ENCODE data around the gene TEX28. TPM values are rescaled to one million over a fixed set of nuclear protein-coding genes. Genes with fewer than 3 reads are reported as not detected.

TEX28 gene
- total RNA-seq, 1 experiment from 2014 or later, result not detected

DNA sequence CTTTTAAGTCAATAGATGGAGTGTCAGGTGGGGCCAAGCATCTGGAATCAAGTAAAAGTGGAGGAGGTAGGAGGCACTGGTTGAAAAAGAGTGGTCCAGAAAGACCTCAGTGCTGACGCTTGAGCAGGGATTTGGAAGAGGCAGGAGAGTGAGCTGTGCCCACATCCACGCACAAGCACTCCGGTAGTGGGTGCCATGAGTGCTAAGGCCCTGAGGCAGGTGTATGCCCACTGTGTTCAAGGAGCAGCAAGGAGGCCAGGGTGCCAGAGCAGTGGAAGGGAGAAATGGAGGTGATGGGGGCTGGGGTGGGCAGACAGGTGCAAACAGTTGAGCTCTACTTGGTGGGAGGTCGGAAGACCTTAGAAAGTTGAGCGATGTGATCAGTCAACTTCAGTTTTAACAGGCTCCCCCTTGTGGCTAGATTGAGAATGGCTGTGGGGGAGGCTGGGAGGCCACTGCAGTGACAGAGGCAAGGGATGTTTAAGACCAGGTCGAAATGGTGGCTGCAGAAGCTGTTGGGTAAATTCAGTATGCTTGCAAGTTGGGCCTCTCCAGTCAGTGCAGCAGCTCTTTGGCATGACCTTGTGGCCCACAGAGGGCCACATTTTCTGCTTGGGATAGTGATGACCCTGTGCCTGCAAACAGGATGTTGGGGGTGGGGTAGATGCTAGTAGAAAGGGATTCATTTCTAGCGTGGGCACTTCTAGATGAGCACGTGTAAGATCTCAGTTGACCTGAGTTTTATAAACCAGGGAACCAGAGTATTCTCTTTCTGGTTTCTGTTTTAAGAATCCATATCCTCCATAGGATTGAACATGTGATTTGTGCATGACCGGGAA, 13.4 kb upstream of the TEX28 start:
- no peaks in the 10 kb centered on the region for H3K9me2 ChIP-seq (ENCODE audit: insufficient read depth)
- intact Hi-C loops (cut with micrococcal nuclease), result no loop called here
- H3K79me2 ChIP-seq (ENCODE audit: insufficient read depth, low read length), result no peaks in the 10 kb centered on the region
- H3K4me1 ChIP-seq (ENCODE audit: control insufficient read depth in 1 of 2, insufficient read depth in 2 of 2, low read length in 2 of 2), result 0 out of 4 replicates have a peak, but pooled peaks cover 0 to 4% of the 10 kb centered on the region in 2 experiments
- ATAC-seq (peak; percentile 93), DNase-seq (ENCODE audit: low read depth, low spot score) (peak; percentile 24)
- TF ChIP-seq MAX (IDR thresholded peaks at IDR 0.05) (no peak), RAD21 (IDR thresholded peaks at IDR 0.05; ENCODE audit: low read depth) (peak; percentile 54)
- TF ChIP-seq, protein P1, sequence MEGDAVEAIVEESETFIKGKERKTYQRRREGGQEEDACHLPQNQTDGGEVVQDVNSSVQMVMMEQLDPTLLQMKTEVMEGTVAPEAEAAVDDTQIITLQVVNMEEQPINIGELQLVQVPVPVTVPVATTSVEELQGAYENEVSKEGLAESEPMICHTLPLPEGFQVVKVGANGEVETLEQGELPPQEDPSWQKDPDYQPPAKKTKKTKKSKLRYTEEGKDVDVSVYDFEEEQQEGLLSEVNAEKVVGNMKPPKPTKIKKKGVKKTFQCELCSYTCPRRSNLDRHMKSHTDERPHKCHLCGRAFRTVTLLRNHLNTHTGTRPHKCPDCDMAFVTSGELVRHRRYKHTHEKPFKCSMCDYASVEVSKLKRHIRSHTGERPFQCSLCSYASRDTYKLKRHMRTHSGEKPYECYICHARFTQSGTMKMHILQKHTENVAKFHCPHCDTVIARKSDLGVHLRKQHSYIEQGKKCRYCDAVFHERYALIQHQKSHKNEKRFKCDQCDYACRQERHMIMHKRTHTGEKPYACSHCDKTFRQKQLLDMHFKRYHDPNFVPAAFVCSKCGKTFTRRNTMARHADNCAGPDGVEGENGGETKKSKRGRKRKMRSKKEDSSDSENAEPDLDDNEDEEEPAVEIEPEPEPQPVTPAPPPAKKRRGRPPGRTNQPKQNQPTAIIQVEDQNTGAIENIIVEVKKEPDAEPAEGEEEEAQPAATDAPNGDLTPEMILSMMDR (IDR thresholded peaks at IDR 0.05 in 2 of 3, conservative IDR thresholded peaks at IDR 0.05 in 1 of 3; ENCODE audit: borderline replicate concordance in 1 of 3, insufficient read depth in 1 of 3, low read depth in 2 of 3, low read length in 2 of 3), result peak; percentile 52 to 70 (median 66); a peak in 5 of 6 replicates
- ChIA-PET POLR2A (no interaction called here), CTCF (interaction anchor here (0.7 to 1.1 kb wide), 2 partner anchors 9 to 10 kb away, joined by 3 to 4 read pairs; no protein-coding TSS in a partner anchor), RAD21 (ENCODE audit: low non-redundant PET in 1 of 2, low total read pairs in 2 of 2, uncharacterized antibody in 2 of 2, unreplicated experiment in 2 of 2) (interaction anchor here in 1 of 2 experiments (0.7 kb wide), 1 partner anchor 448 kb away, joined by 3 read pairs; no protein-coding TSS in a partner anchor)
- H3K9me3 ChIP-seq (ENCODE audit: control insufficient read depth in 1 of 2, insufficient read depth in 1 of 2, low read depth in 1 of 2, low read length in 2 of 2), result no peaks in the 10 kb centered on the region
- H2AFZ ChIP-seq (ENCODE audit: low read depth, low read length, poor library complexity, severe bottlenecking), result peak overlapping the region; percentile 82
- no peak overlapping the region for H3K4me3 ChIP-seq (replicated peaks in 1 of 2; ENCODE audit: low read depth in 1 of 2, low read length in 2 of 2)
- H3K9ac ChIP-seq (ENCODE audit: low read length), result no peak overlapping the region
- BruUV-seq (replicated peaks), result no TSS peak
- no peaks in the 10 kb centered on the region for H3K27me3 ChIP-seq (ENCODE audit: insufficient read depth, low read length)
- no peaks in the 10 kb centered on the region for H4K20me1 ChIP-seq (ENCODE audit: insufficient read depth)
- no peaks in the 10 kb centered on the region for H3K36me3 ChIP-seq (ENCODE audit: control insufficient read depth in 1 of 2, insufficient read depth in 2 of 2, low read length in 2 of 2)
- H3K27ac ChIP-seq (ENCODE audit: low read depth, low read length), result no peak overlapping the region
- no peak overlapping the region for H3K4me2 ChIP-seq (ENCODE audit: low read length)

GRCh38 chrX:154307202-154307601, 12.3 kb upstream of the TEX28 start:
- ChIA-PET RAD21 (ENCODE audit: low non-redundant PET in 1 of 2, low total read pairs in 2 of 2, uncharacterized antibody in 2 of 2, unreplicated experiment in 2 of 2) (no interaction called here), POLR2A (no interaction called here), CTCF (interaction anchor here (0.6 kb wide), 1 partner anchor 64 kb away, joined by 3 read pairs; no protein-coding TSS in a partner anchor)

More at GRCh38 chrX:154307202-154307601, 12.3 kb upstream of the TEX28 start:
- H3K4me3 ChIP-seq (replicated peaks in 1 of 2; ENCODE audit: low read depth in 1 of 2, low read length in 2 of 2), result no peak overlapping the region
- no peak overlapping the region for H2AFZ ChIP-seq (ENCODE audit: low read depth, low read length, poor library complexity, severe bottlenecking)
- TF ChIP-seq ELF1 (IDR thresholded peaks at IDR 0.05; ENCODE audit: borderline replicate concordance, low read depth) (no peak), ZNF274 (IDR thresholded peaks at IDR 0.05; ENCODE audit: low read depth, low read length) (no peak), ZBTB33 (IDR thresholded peaks at IDR 0.05; ENCODE audit: extremely low read depth, insufficient replicate concordance, low read length) (no peak), FOSL1 (IDR thresholded peaks at IDR 0.05; ENCODE audit: low read depth) (no peak)
- intact Hi-C loops (cut with micrococcal nuclease), result no loop called here
- H3K9ac ChIP-seq (ENCODE audit: low read length), result no peak overlapping the region
- H3K27ac ChIP-seq (ENCODE audit: low read depth, low read length), result no peak overlapping the region
- H3K27me3 ChIP-seq (ENCODE audit: insufficient read depth, low read length), result no peaks in the 10 kb centered on the region
- no peaks in the 10 kb centered on the region for H4K20me1 ChIP-seq (ENCODE audit: insufficient read depth)
- H3K9me3 ChIP-seq (ENCODE audit: control insufficient read depth in 1 of 2, insufficient read depth in 1 of 2, low read depth in 1 of 2, low read length in 2 of 2), result no peaks in the 10 kb centered on the region
- H3K4me1 ChIP-seq (ENCODE audit: control insufficient read depth in 1 of 2, insufficient read depth in 2 of 2, low read length in 2 of 2), result 0 out of 4 replicates have a peak, but pooled peaks cover 0 to 4% of the 10 kb centered on the region in 2 experiments
- no peaks in the 10 kb centered on the region for H3K36me3 ChIP-seq (ENCODE audit: control insufficient read depth in 1 of 2, insufficient read depth in 2 of 2, low read length in 2 of 2)
- H3K4me2 ChIP-seq (ENCODE audit: low read length), result no peak overlapping the region
- no peaks in the 10 kb centered on the region for H3K9me2 ChIP-seq (ENCODE audit: insufficient read depth)
- ATAC-seq (no peak), DNase-seq (ENCODE audit: low read depth, low spot score) (no peak)
- H3K79me2 ChIP-seq (ENCODE audit: insufficient read depth, low read length), result no peaks in the 10 kb centered on the region
- BruUV-seq (replicated peaks), result no TSS peak

Measured in HCT116 (cell line).